H1 (cell line): ENCODE data around the gene MAP4K4. TPM values are rescaled to one million over a fixed set of nuclear protein-coding genes. Genes with fewer than 3 reads are reported as not detected.

ENCODE experiments used
- GABPA ChIP-seq: IDR thresholded peaks from 2 replicates; pipeline ENCODE4 v1.6.1; 2011; ENCODE audit warnings: mild to moderate bottlenecking, low read length, moderate library complexity, borderline replicate concordance; ENCODE audit not compliant: insufficient read depth
- KDM4A ChIP-seq: IDR thresholded peaks from one replicate; pipeline ENCODE4 v1.7.1; 2012; ENCODE audit warnings: low read depth, mild to moderate bottlenecking, moderate library complexity, low read length, inconsistent platforms; ENCODE audit not compliant: severe bottlenecking
- POLR2AphosphoS5 ChIP-seq: IDR thresholded peaks from 2 replicates; pipeline ENCODE4 v1.6.1; 2011; ENCODE audit warnings: low read depth, low read length
- SP2 ChIP-seq: IDR thresholded peaks from 2 replicates; pipeline ENCODE4 v1.6.1; 2012; ENCODE audit warnings: mild to moderate bottlenecking, low read length, inconsistent platforms
- TAF7 ChIP-seq: optimal IDR thresholded peaks from 2 replicates; pipeline ENCODE3; 2011; ENCODE audit warnings: low read depth, mild to moderate bottlenecking, inconsistent platforms, low read length, moderate library complexity, borderline replicate concordance
- polyA plus RNA-seq, 7 experiments: library from polyadenylated mRNA; depleted of rRNA in 3 of 7; stranded (reverse) in 5 of 7; unstranded in 2 of 7; fragments of >200 nt in 5 of 7; fragments of 200-250 nt in 2 of 7; gene quantifications; 1 replicate in 5 of 7; 2 replicates in 1 of 7; 4 replicates in 1 of 7; pipeline versions ENCODE4 v1.2.1 to v1.2.3, GENCODE V29; 2011 to 2013; ENCODE audit warnings: missing spikeins in 2 of 7, mixed read lengths in 2 of 7
- total RNA-seq: library from RNA; stranded (reverse); fragmentation: NEBNext Ultra II Directional; extraction: Animal tissue kit (Norgen Biotek cat#: 25700); gene quantifications from 2 replicates; pipeline ENCODE4 v1.2.1, GENCODE V29; 2021

The MAP4K4 gene
- total and polyA plus RNA-seq, 2 of the 8 experiments (the other 6 are each of a cell fraction or from before 2014, with no cell fraction given), result 53.2 to 138 TPM

- no peak for TF ChIP-seq GABPA
- no peak for TF ChIP-seq KDM4A
- TF ChIP-seq TAF7, result no peak
- no peak for TF ChIP-seq POLR2AphosphoS5
- no peak for TF ChIP-seq SP2
- TF ChIP-seq, all 59 proteins: peak for 0
Measured at GRCh38 chr2:101850991-101851390, 153.5 kb downstream of the MAP4K4 start (continued).
